ENCODE measurements around the gene TUBGCP2.

The TUBGCP2 gene

DNA sequence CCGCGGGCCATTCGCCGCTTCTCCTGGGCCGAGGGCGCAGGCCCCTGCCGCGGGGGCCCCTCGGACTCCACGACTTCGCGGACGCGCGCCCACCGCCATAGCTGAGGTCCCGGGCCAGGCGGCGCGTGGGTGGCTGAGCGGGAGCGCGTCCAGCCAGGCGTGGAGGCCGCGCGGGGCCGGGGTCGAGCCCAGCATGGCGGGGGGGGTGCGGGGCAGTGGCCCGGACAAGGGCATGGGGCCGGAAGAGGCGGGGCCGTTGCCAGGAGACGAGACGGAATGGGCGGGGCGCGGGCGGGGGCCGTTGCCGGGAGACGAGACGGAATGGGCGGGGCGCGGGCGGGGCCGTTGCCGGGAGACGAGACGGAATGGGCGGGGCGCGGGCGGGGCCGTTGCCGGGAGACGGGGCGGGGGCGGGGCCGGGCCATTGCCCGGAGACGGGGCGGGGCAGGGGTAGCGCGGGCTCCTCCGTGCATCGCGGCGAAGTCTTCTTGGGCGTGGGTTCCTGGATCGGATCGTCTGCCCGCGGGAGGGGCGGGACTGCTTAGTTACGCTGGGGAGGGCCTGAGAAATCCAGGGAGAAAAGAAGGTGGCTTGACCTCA lies 46.8 kb downstream of the TUBGCP2 start:
- no peak for FAIRE-seq

DNA sequence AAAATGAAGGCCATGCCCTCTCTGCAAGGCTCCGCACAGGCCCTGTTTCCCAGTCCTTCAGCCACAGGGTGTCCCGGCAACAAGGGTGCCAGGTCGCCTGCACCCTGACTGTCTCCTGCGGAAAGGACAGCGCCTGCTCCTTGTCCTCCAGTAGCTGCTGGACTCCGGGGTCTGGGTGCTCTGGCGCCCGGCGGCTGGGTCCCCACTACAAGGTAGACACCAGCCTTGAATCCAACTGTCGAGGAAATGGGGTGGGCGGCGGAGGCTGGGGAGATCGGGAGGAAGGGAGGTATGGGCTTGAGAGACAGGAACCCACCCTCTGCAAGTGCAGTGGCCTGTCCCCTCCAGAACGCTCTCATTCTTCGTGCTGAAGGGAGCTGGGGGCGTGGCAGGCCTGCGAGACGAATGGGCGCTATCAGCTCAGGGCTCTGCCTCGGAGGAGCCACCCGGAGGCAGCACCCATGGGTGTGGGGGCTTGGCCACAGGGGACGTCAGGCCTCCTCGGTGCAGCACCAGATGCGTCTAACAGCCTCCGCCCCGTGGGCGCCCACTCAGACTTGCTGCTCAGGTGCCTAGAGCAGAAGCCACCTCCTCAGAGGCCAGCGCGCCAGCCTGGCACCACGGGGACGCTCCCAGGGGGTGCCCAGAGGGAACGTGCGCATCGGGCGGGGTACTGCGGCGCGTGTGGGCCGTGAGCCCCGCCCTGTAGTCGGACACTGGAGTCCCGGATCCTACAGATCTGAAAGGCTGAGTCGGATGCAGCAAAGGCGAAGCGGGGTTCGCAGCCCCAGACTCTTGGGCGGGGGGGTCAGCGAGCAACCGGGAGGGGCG lies 47.6 kb downstream of the TUBGCP2 start:
- no peak for FAIRE-seq

DNA sequence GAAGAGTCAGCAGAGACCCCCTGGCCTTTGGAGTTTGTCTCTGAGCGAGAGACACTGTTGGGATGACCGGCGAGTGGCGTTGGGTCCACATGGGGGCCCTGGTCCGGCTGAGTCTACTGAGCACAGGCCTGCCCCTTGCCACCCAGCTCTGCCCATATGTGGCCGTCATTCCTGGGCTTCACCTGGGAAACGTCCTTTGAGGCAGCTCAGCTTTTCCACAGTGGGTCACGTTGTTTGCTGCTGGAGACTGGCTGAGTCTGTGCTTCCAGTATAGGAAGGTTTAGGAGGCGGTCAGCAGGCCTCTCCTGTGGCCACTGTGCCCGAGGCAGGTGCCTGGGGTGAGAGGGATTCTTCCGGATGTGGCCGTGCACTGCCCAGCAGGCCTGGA lies 49.1 kb downstream of the TUBGCP2 start:
- FAIRE-seq, result no peak

DNA sequence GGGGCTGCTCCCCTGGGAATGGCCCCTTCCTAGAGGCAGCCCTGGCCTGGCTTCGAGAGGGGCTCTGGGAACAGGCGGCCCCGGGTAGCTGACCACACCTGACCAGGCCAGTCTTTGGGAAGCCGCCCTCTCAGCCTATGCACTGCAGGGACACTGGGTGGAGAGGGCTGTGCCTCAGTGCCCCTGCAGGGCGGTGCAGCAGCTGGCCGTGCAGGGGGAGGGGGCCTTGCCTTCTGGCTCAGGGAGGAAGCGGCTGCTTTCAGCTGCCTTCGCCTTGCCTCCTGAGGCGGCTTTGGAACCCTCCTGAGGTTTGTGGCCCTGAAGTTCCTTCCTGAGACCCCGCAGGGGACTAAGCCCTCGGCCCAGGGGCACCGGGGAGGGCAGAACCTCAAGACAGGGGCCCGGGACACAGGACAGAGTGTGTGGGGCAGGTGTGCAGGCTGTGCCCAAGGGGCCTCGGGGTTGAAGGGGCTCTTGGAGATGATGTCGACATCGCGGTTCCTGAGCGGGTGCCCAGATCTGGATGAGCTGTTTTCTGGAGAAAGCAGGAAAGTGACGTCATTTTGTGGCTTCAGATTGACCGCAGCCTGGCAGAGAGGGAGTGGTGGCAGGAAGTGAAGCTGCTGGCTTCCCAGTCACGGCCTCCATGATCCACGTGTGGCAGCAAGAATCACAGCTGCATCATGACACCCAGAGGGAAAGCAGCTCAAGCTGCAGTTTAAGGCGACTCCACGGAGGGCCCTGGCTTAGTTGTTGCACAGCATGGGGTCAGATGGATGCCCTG lies 49.7 kb downstream of the TUBGCP2 start:
- no peak for FAIRE-seq

DNA sequence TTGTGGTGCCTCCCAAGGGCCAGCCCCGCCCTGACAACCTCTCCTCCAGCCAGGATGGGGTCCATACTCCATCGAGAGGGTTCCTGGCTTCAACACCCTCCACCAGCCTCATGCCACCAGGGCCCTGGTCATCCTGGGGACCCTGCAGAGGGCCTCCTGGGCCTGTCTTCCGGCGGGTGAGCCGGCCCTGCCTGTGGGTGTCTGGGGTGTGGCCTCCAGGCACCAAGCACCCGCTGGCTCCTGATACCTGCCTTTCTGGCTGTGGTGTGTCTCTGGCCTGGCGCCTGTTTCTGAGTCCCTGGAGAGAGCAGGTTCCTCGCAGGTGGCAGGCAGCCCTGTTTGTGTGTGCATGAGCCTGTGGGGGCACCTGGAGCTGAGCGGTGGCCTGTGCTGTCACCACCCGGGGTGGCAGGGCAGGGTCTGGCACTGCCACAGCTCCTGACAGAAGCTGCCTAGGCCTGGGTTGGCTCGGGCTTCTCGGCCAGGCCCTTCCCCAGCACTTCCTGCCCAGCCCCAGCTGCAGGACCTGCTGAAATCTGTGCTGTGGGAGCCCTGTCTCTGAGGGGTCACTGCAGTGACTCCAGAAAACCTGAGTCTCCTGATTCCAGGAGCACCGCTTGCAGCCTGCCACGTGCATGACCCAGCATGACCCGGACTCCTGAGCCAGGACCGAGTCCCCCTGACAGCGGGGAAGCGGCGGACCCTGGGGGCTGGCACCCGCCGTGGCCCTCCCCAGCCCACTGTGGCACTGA lies 50.4 kb downstream of the TUBGCP2 start:
- FAIRE-seq, result no peak

DNA sequence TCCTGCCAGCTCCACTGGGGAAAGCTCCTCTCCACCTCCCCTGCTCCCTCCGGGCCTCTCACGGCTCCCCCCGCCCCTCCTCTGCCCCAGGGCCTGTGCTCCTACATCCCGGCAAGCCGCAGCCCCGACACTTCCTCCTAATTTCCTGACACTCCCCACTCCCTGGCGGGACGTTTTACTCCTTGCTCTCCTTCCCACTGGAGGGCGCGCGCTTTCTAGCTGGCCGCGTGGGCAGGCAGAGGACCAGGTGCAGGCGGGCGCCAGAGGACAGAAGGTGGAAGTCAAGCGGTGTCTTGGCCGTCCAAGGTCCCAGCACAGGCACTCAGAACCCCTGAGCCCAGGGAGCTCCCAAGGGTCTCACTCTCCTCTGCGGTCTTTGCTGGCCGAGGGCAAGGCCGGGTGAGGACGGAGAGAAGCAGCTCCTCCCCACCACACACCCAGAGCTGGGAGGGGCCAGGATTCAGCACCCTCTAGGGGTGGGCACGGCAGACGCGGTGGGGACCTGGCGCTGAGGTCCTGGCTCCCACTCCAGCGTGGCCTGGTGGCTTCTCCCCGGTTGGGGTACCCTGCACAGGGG lies 51.1 kb downstream of the TUBGCP2 start:
- no peak for FAIRE-seq

DNA sequence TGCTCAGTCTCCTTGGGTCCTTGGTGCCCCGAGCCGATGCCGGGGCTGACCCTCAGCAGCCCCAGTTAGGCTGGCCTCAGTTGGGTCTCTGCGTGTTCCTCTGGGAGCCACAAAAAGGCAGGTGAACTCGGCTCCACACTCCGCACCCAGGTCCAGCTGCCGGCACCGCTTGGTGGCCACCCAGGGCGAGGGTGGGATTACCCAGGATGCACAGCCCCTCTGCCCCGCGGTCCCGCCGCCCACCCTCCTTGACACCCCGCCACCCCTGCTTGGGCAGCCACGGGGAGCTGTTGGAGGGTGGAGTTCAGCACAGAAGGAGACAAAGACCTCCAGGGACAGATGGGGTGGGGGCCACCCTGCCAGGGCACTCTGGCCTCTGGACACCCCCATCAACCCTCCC lies 53.3 kb downstream of the TUBGCP2 start:
- FAIRE-seq, result no peak

DNA sequence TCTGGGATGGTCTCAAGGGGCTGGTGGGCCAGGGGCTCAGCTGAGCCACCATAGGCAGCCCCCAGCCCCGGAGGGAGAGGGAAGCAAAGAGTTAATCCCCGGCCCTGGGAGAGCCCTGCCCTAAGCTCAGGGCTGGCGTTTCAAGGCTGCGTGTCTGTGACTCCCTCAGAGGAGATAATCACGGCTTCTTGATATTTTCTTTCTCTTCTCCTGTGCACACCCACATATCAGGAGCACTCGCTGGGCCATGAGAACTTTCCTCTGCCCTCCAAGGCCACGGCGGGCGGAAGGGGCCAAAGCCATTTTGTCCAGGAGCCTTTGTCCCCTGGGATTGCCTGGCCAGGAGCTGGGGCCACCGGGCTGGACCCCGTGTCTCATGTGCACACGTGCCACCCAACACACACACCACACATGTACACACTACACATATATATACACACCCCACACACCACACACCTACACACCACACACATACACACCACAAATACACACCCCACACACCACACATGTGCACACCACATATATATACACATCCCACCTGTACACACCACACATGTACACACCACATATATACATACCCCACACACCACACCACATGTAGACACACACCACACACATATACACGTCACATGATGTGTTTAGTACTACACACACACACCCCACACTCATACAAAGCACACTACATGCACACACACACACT lies 54.1 kb downstream of the TUBGCP2 start:
- FAIRE-seq, result no peak

DNA sequence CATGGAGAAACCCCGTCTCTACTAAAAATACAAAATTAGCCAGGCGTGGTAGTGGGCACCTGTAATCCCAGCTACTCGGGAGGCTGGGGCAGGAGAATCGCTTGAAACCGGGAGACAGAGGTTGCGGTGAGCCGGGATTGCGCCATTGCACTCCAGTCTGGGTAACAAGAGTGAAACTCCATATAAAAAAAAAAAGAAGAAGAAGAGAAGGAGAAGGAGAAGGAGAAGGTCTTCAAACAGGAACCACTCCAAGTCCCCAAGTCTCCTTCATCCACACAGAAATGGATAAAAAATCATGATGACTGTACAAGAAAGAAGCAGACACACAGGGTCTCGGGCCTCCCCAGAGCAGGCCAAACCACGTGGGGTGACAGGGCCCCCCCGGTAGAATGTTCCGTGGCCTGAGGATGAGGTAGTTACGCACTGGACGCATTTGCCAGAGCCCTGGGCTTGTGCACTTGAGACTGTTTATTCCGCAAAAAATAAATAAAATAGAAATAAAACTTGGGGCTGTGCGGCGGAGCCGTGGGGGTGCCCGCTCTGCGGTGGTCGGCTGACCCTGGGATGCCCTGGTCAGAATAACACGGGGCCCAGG lies 55.2 kb downstream of the TUBGCP2 start:
- FAIRE-seq, result no peak

DNA sequence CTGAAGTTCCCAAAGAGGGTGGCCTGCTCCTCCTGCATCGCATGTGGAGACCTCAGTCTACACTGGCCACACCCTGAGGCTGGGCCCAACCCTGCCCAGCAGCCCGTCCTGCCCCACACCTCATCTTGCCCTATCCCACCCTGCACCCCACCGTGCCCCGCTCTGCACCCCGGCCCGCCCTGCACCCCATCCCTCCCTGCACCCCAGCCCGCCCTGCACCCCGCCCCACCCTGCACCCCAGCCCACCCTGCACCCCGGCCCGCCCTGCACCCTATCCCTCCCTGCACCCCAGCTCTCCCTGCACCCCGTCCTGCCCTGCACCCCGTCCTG lies 56.5 kb downstream of the TUBGCP2 start:
- no peak for FAIRE-seq

DNA sequence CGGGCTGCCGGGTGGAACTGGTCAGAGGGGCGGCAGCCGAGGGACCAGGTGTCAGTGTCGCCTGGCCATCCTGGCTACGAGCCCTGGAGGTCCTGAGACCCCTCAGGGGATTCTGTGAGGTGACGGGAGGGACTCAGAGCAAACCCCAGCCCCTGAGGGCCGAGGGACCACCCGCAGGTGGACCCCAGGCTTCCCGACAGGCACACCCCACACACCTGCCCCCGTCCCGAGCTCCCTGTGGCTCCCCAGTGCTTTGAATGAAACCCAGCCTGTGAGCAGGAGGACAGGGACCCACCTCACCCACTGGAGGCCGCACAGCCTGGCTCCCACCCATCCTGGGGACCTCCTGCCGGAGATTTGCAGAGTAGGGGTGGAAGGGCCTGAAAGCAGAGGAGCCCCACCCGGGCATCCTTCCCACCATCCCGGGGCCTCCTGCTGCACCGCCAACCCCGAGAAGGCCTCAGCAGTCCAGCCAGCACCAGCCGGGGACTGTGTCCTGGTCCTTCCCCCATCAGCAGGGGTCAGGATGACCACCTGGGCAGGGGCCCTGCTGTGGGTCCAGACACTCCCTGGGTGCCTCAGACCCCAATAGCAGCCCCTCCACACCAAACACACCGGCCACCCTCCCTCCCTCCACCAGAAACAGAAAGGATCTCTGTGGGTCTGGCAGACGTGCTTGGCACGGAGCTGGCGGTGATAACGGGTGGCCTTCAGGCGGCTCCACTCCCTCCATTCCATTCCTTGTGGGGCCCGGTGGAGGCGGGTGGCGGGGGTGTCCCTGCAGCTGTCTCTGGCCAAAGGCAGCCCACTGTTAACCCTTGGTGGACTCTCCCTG lies 57.1 kb downstream of the TUBGCP2 start:
- no peak for FAIRE-seq

DNA sequence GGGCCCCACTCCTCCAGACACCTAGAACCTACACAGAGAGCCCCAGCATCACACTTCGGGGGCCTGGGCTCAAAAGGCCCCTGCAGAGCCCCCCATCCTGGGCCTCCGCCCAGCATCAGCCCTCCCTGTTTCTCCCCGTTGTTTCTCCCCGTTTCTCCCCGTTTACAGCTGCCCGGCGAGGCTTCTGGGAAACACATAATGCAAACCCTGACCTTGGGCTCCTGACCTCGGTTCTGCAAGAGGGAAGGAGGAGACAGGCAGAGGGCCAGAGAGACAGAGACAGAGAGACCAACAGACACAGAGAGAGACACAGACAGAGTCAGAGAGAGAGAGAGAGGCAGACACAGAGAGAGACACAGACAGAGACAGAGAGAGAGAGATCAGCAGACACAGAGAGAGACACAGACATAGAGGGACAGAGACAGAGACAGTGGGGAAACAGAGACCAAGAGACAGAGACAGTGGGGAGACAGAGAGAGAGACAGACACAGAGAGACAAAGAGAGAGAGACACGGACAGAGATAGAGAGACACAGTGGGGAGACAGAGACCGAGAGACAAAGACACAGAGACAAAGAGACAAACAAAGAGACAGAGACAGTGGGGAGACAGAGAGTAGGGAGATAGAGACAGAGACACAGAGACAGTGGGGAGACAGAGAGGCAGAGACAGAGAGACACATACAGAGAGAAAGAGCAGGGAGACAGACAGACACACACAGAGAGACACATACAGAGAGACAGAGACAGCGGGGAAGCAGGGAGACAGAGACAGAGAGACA lies 58.5 kb downstream of the TUBGCP2 start:
- no peak for FAIRE-seq

DNA sequence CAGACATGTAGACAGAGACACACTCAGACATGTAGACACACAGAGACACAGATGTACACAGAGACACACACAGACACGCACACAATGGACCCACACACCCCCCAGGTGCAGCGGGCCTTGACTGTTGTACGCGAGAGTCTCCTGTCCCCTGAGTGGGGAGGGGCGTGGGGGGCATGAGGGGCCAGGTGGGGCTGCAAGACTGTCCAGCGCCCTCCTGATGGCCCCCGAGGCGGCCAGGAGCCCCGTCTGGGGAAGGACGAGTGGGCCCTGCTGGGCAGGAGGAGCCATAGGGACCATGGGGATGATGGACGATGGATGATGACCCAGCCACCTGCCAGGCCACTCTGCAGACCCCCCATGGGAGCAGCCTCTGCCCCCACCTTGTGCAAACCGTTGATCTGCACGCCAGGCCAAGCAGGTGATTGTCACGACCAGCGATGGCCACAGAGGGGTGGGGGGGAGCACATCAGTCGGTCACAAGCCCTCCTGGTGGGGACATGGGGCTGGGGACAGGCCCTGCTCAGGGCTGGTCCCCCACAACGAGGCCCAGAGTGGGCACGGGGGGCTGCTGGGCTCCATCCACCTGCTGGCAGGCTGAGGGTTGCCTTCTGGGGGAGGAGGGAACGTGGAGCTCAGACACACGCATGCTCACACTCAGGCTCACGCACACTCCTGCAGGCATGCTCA lies 59.4 kb downstream of the TUBGCP2 start:
- no peak for FAIRE-seq

DNA sequence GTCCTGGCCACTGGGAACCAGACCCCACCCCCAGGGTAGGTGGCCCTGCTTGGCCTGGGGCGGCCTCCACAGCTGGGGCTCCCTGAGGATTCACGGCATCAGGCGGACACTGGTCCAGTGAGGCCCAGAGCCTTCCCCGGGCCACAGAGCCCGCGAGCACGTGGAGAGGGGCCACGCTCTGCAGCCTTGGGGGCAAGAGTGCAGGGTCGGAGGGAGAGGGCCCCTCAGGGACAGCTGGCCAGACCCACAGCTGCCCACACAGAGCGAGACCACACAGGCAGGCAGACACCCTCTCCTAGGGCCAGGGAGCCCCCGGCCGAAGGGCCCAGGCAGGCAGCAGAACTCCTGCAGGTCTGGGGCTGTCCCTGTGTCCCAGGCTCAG lies 60.3 kb downstream of the TUBGCP2 start:
- no peak for FAIRE-seq

DNA sequence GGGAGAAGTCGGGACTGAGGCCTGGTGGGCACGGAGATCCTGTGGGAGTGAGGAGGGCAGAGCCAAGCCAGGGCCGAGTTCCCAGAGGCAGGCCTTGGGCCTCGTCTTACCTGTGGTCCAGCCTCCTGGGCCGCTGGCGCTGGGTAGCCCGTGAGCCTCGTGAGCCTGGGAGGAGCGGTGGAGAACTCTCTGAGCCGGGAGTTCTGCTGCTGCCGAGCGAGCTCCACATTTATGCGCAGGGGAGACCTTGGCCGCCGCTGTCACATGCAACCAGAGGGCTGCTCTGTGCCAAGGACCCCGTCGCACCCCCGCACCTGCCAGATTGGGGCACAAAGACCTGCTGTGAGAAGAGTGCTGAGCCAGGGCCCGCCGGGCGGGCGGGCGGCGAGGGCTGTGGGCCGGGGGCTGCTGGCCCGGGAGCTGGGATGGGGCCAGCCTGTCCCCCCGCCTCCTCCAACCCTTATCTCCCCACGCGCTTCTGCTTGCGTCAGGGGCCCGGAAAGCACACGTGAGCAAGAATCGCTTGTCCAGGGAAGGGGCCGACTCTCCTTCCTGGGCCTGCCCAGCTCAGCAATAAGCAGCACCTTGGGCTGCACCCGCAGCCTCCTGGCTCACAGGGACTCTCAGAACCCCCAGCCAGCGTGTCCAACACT lies 60.9 kb downstream of the TUBGCP2 start:
- no peak for FAIRE-seq

DNA sequence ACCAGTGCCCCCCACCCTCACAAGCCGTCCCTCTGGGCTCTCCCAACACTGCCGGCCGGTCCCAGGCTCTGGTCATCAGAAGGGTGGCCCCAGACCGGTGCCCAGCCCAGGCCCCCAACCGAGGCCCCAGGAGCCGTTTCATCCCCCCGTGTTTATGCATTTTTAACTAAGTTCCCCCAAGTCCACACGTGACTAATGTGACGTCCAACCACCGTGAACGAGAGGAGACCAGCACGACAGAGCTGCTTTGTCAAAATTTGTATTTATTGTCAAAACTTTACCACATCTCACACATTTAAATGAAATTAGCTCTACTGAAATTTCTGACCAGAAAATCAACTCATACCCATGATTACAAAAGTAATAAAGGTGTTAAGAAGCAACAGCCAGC lies 62.4 kb downstream of the TUBGCP2 start:
- FAIRE-seq, result no peak

DNA sequence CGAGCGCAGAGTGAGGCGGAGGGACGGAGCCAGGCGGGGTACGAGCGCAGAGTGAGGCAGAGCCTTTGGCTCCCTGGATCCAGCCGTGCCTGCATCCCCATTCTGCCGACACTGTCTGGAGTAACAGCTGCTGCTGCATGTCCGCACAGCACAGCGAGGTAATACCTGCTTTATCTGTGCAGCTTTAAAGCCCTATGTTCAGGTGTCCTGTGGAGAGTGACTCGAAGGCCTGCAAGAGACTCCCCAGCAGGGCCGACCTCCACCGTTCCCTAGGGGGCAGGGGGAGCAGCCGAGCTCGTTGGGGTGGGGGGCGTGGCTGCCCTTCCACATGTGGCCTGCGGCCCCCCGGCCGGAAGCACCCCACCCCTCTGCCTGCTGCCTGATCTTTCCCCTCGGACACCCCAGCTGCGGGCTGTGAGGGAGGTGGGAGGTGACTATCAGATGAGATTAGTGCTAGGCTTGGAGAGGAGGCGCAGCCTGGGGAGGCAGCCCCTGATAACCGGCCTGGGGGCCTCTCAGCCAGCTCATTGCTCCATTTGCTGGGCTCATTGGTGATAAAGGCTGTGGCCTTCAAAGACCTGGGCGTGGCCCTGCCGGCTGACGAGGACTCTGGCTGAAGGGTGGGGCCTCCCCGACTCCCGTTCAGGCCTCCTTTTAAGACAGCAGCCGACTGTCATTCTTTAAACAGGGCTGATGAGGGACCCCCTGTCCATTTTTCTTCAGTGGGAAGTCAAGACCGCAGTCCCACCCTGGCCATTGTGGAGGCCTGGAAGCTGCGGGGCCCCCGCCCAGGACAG lies 63.0 kb downstream of the TUBGCP2 start:
- no peak for FAIRE-seq

DNA sequence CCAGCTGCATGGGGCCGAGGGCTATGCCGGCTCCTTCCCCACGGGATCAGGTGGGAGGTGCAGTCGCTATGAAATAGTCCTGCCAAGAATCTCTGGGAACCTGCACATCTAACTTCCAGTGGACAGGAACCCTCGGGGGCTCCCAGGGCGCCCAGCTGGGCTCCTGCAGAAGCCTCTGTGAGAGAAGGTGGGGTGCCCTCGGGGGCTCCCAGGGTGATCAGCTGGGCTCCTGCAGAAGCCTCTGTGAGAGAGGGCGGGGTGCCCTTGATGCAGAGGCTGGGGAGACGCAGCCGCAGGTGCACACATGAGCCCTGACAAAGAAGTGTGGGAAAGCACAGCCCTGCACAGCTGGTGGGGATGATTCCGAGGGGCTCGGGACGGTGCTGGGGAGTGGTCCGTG lies 65.1 kb downstream of the TUBGCP2 start:
- no peak for FAIRE-seq
